GM12891 (cell line): ENCODE results near the gene WDR62.

Experiments
- DNase-seq: peaks from one replicate; pipeline ENCODE4 v3.0.0; 2011; ENCODE audit warnings: low spot score; ENCODE audit not compliant: insufficient read length
- FAIRE-seq: peaks from 2 replicates; lab custom pipeline; 2011; peaks lifted over from hg19 to GRCh38; lab: Jason Lieb, UNC
- PAX5 ChIP-seq: IDR thresholded peaks from 2 replicates; pipeline ENCODE4 v1.6.1; 2011; ENCODE audit warnings: low read length, moderate library complexity, mild to moderate bottlenecking; ENCODE audit not compliant: insufficient read depth, severe bottlenecking
- POLR2A ChIP-seq: IDR thresholded peaks from 2 replicates; pipeline ENCODE4 v1.6.1; 2011; ENCODE audit warnings: low read depth, low read length, control low read depth
- POLR2AphosphoS5 ChIP-seq: IDR thresholded peaks from 2 replicates; pipeline ENCODE4 v1.6.1; 2011; ENCODE audit warnings: low read depth, low read length, control low read depth
- POU2F2 ChIP-seq: IDR thresholded peaks from 2 replicates; pipeline ENCODE4 v1.6.1; 2011; ENCODE audit warnings: low read depth, mild to moderate bottlenecking, control low read depth, low read length, moderate library complexity
- SPI1 ChIP-seq: IDR thresholded peaks from 2 replicates; pipeline ENCODE4 v1.6.1; 2011; ENCODE audit warnings: low read depth, low read length, control low read depth
- TAF1 ChIP-seq: IDR thresholded peaks from 2 replicates; pipeline ENCODE4 v1.6.1; 2011; ENCODE audit warnings: low read depth, low read length, control low read depth

Gene WDR62

GRCh38 chr19:36023432-36023831 is 31.3 kb upstream of the WDR62 start:
- FAIRE-seq = no peak
- no peak for DNase-seq
- TF ChIP-seq TAF1 (no peak), SPI1 (no peak), POLR2A (no peak), PAX5 (no peak)

- TF ChIP-seq PAX5 = no peak
- TF ChIP-seq POLR2AphosphoS5 = no peak
- no peak for TF ChIP-seq POU2F2
- FAIRE-seq = no peak
Measured at GRCh38 chr19:36025541-36025940, 29.2 kb upstream of the WDR62 start.

GRCh38 chr19:36026091-36026876 is 28.4 kb upstream of the WDR62 start:
- no peak for TF ChIP-seq TAF1
- TF ChIP-seq POLR2AphosphoS5 = no peak
- no peak for TF ChIP-seq SPI1
- no peak for TF ChIP-seq PAX5
- TF ChIP-seq POU2F2 = no peak
- TF ChIP-seq POLR2A = no peak
- FAIRE-seq = no peak
- no peak for DNase-seq

More at GRCh38 chr19:36025541-36025940, 29.2 kb upstream of the WDR62 start:
- no peak for DNase-seq

GRCh38 chr19:36027696-36028095 is 27.0 kb upstream of the WDR62 start:
- no peak for FAIRE-seq
- DNase-seq = no peak
- TF ChIP-seq POLR2A = no peak
- no peak for TF ChIP-seq SPI1
- no peak for TF ChIP-seq TAF1
- no peak for TF ChIP-seq POU2F2

GRCh38 chr19:36028313-36029041 is 26.2 kb upstream of the WDR62 start:
- no peak for FAIRE-seq
- no peak for TF ChIP-seq TAF1
- TF ChIP-seq POLR2A = no peak
- TF ChIP-seq SPI1 = no peak
- no peak for TF ChIP-seq PAX5
- no peak for TF ChIP-seq POLR2AphosphoS5
- TF ChIP-seq POU2F2 = no peak
- no peak for DNase-seq

- FAIRE-seq (no peak), DNase-seq (no peak)
- TF ChIP-seq POLR2AphosphoS5 (no peak), PAX5 (no peak), POLR2A (no peak), SPI1 (no peak), TAF1 (no peak), POU2F2 (no peak)
Measured at GRCh38 chr19:36030264-36031148, 24.2 kb upstream of the WDR62 start.

- TF ChIP-seq SPI1 (no peak), POU2F2 (no peak), POLR2AphosphoS5 (no peak), TAF1 (no peak), POLR2A (no peak), PAX5 (no peak)
- FAIRE-seq (no peak), DNase-seq (no peak)
Measured at GRCh38 chr19:36031308-36031707, 23.4 kb upstream of the WDR62 start.

- FAIRE-seq (no peak), DNase-seq (peak; percentile 85)
- TF ChIP-seq PAX5 (no peak), TAF1 (no peak), SPI1 (no peak), POLR2AphosphoS5 (no peak), POLR2A (no peak), POU2F2 (no peak)
Measured at GRCh38 chr19:36032251-36033104, 22.2 kb upstream of the WDR62 start, which contains the start of gene CLIP3. Gene CLIP3, minus strand, starts transcription at chr19:36032873. Its CDS starts 516 bp downstream, at chr19:36032357.
